LNCaP clone FGC (cell line): ENCODE measurements around the gene TRPM3.

ENCODE experiments used
- DNase-seq: peaks from one replicate; pipeline ENCODE4 v3.0.0-alpha.2; 2011; ENCODE audit warnings: low read depth
- H3K4me3 ChIP-seq: 2 replicates; pipeline ENCODE4 v1.5.1; 2011; ENCODE audit warnings: mild to moderate bottlenecking, low read depth, low read length, control low read depth
- CTCF ChIP-seq: IDR thresholded peaks from 2 replicates; pipeline ENCODE4 v1.5.1; 2012; ENCODE audit warnings: mild to moderate bottlenecking; ENCODE audit not compliant: control insufficient read depth, insufficient read depth; ENCODE audit errors: extremely low read depth

Gene TRPM3

GRCh38 chr9:70883056-70883455, 238.4 kb downstream of the TRPM3 start:
- TF ChIP-seq CTCF, result no peak
- no peak for DNase-seq
- H3K4me3 ChIP-seq, result no peak overlapping the region

- DNase-seq, result no peak
- no peak for TF ChIP-seq CTCF
- H3K4me3 ChIP-seq, result no peak overlapping the region
These were observed 240.1 kb downstream of the TRPM3 start for GRCh38 chr9:70881333-70881732.

GRCh38 chr9:70880535-70880934, 240.9 kb downstream of the TRPM3 start:
- no peak for DNase-seq
- H3K4me3 ChIP-seq, result no peak overlapping the region
- TF ChIP-seq CTCF, result no peak

GRCh38 chr9:70878576-70878975, 242.8 kb downstream of the TRPM3 start:
- TF ChIP-seq CTCF, result no peak
- DNase-seq, result no peak
- no peak overlapping the region for H3K4me3 ChIP-seq

- DNase-seq, result no peak
- H3K4me3 ChIP-seq, result no peak overlapping the region
- no peak for TF ChIP-seq CTCF
These were observed 247.0 kb downstream of the TRPM3 start for GRCh38 chr9:70874451-70874850.

GRCh38 chr9:70873506-70873905, 247.9 kb downstream of the TRPM3 start:
- no peak for TF ChIP-seq CTCF
- H3K4me3 ChIP-seq, result no peak overlapping the region
- DNase-seq, result no peak
